ENCODE results near the gene THBS4.

Gene THBS4

DNA sequence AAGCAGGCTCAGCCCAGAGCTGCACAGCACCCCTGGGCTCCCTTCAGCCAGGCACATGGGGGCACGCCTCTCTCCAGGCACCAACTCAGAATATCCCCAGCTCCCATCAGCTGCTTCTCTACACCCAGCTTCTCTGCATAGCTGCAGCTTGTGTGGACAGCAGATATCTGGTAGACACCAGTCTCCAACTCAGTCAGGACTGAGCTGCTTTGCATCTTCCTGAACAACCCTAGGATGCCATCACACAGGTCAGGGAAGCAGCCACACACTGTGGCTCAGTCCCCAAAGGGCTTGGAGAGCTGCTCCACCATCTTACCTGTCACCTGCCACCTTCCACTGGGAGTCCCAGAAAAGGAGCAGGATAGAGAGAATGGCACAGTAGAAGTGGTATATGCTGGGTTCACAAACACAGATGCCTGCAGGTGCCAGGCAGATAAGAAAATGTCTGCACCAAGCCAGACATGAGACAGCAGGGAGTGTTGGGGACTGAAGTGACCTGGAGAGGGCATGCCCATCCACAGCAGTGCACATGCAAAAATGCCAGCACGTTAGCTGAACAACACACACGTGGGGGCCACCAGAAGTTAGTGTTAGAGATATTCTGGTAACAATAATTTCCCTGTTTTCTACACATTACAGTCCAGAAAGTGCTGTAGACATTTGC, 42.0 kb downstream of the THBS4 start:
- no peak for DNase-seq

DNA sequence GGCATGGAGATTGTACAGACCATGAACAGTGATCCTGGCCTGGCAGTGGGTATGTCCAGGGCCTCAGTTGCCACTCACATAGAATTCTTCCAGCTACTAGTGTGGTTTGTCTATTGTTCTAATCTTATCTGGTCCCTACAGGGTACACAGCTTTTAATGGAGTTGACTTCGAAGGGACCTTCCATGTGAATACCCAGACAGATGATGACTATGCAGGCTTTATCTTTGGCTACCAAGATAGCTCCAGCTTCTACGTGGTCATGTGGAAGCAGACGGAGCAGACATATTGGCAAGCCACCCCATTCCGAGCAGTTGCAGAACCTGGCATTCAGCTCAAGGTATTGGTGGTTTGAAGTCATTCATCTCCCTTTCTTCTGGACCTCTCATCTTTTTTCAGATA, 43.8 kb downstream of the THBS4 start:
- no peak for DNase-seq

GRCh38 chr5:80082281-80082680, 47.1 kb downstream of the THBS4 start:
- DNase-seq = no peak

GRCh38 chr5:80082731-80083100, 47.6 kb downstream of the THBS4 start:
- DNase-seq = peak; percentile 55

GRCh38 chr5:80083101-80083890, 48.1 kb downstream of the THBS4 start:
- DNase-seq = peak; percentile 36

- no peak for DNase-seq
Observed at GRCh38 chr5:80090884-80091166, 55.7 kb downstream of the THBS4 start.

GRCh38 chr5:80091792-80092192, 56.6 kb downstream of the THBS4 start:
- DNase-seq = peak; percentile 14

DNA sequence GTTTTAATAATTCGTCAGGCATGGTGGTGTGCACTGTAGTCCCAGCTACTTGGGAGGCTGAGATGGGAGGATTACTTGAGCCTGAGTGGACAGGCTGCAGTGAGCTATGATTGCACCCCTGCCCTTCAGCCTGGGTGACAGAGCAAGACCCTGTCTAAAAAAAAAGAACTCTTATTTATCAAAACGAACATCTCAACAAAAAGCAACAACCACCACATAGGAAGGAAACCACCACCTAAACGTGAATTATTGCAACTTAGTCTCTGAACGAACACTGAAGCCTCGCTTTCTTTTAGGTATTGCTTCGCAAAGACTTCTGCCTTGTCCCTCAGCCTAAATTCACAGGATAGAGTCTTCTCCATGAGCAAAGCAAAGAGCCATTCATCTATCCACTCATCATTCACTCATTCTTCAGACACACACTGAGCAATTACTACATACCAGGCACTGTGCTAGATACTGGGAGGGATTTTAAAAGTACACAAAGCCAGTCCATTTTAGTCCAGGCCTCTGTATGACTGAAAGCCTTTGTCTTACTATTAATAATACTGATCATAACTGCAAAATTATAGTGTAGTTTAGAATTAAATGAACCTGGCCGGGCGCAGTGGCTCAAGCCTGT, 57.4 kb downstream of the THBS4 start:
- no peak for DNase-seq

GRCh38 chr5:80093796-80094195, 58.6 kb downstream of the THBS4 start:
- DNase-seq = no peak

DNA sequence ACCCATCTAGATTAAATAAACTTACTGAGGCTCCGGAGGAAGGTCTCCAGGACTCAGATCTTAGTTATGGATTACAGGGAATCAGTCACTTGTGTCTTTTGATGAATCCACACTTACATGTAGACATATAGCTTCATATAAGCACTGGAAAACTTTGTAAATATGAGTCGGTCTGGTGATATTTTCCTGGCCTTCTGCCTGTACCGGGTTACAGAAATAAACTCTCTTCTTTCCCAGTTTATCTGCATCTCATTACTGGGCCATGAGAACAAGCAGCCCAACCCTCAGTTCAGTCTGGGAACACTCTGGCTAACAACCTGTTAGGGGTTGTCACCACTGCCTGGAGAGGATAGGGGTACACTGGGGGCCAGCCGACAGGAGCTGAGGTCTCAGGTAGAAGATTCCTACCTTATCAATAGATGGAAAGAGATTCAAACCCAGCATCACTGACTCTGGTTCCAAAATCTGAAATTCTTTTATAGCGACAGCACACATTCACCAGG, 59.1 kb downstream of the THBS4 start:
- no peak for DNase-seq

DNA sequence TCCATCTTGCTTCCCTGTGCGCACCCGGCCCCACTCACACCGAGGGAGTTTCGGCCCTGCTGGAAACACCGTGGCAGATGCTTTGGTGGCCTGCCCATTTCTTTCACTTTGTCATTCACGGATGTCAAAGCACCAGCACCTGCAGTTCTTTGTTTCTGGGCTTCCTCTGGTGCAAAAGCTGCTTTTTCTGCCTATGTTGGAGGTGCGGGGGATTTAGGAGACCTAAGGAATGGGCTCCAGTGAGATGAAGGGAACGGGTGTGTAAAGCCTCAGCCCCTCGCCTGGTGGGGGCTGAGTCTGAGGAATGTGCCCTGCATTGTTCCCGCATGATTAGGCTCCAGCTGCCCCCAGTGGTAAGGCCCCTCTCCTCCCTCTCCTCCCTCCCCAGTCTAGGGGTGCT, 62.3 kb downstream of the THBS4 start:
- no peak for DNase-seq

DNA sequence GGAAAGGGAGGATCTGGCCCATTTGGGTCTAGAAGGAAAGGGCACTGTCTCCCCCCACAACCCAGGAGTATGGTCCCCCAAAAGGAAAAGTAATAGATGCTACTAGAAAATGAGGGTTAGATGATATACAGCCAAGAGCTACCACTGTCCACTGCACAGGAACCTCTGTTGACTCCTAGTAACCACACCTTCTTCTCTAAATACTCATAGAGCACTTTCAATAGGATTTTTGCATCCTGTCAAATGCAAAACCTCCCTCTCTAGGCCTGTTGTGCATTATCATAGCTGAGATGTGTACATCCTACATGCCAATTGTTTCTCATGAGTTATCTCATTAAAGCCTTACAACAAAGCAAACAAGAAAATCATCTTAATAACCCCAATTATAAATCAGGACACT, 66.8 kb downstream of the THBS4 start:
- no peak for DNase-seq

DNA sequence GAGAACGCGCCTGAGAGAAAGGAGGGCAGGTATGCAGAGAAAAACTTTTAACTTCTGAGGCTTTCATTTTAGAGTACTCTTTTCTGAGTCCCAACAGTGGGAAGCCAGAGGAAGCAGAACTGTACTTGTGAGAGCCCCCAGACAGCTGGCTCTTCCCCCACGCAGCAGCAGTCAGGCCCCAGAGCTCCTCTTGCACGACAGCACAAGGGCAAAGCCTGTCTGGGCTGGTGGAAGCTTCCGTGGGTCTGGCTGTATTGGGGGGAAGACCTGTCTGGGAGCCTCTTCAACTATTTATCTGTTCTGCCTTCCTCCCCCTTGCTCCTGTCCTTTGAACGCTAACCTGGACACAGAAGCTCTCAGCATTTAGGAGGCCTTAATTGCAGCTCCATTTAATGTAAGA, 68.2 kb downstream of the THBS4 start:
- no peak for DNase-seq

DNA sequence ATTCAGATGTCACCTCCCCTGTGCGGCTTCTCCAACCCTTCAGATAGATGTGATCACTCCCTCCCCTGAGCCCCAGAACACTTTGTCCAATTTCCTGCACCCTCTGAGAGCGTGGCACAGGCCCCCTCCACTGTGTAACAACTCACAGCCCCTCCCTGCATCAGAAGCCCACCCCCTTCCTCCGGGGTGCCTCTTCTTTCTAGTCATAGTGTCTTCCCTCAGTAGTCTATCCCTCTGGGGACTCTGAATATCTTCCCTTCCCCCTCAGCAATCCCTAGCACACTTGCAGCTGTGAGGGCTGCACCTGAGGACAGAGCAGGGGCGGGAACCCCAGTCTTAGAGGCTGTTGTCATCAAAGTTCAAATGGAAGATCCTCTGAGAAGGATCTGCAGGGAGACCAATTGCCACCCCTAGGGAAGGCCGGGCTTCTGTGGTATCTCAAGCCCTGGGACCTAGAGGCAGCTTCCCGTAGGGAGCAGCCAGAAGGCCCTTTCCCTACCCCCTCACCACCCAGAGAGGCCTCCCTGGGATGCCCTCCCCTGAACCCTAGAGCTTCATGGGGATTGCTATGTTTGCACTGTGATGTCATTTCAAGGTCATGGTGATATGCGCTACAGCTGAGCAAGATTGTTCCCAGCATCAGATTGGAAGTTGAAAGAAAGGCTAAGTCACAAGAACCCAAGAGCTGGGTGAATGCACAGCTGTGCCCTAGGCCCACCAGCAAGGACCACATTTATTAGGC, 70.7 kb downstream of the THBS4 start:
- DNase-seq = no peak

DNA sequence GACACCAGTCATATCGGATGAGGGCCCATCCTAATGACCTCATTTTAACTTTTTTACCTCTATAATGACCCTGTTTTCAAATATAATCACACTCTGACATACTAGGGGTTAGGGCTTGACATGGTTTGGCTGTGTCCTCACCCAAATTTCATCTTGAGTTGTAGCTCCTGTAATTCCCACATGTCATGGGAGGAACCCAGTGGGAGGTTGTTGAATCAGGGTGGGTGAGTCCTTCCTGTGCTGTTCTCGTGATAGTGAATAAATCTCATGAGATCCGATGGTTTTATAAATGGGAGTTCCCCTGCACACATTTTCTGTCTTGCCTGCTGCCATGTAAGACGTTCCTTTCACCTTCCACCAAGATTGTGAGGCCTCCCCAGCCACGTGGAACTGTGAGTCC, 71.8 kb downstream of the THBS4 start:
- no peak for DNase-seq

GRCh38 chr5:80109646-80110478, 74.7 kb downstream of the THBS4 start:
- DNase-seq = no peak

GRCh38 chr5:80111376-80111990, 76.3 kb downstream of the THBS4 start:
- DNase-seq = peak; percentile 10

DNA sequence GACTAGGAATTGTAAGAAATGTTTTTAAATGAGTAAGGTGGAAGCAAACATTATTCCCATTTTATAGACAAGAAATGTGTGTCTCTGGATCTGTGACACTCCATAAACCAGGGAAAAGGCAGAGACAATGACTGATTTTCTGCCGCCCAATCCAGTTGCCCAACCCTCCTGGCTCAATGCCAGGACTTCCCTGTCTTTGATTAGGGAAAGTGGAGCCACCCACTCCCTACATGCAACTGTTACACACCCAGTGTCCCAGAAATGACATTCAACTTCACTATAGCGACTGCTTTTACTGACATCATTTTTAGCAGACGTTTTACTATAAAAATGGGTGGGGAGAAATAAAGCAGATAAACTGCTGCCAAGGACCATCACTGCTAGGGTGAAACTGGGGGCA, 79.7 kb downstream of the THBS4 start:
- no peak for DNase-seq

- DNase-seq = no peak
Observed at GRCh38 chr5:80116000-80116399, 80.9 kb downstream of the THBS4 start.

- DNase-seq = no peak
Observed at GRCh38 chr5:80116465-80116864, 81.3 kb downstream of the THBS4 start.

- DNase-seq = no peak
Observed at GRCh38 chr5:80117446-80117845, 82.3 kb downstream of the THBS4 start.

GRCh38 chr5:80119372-80119771, 84.2 kb downstream of the THBS4 start:
- no peak for DNase-seq

Measured in NCI-H226 (cell line).